ENCODE data around the gene PRTFDC1.

DNA sequence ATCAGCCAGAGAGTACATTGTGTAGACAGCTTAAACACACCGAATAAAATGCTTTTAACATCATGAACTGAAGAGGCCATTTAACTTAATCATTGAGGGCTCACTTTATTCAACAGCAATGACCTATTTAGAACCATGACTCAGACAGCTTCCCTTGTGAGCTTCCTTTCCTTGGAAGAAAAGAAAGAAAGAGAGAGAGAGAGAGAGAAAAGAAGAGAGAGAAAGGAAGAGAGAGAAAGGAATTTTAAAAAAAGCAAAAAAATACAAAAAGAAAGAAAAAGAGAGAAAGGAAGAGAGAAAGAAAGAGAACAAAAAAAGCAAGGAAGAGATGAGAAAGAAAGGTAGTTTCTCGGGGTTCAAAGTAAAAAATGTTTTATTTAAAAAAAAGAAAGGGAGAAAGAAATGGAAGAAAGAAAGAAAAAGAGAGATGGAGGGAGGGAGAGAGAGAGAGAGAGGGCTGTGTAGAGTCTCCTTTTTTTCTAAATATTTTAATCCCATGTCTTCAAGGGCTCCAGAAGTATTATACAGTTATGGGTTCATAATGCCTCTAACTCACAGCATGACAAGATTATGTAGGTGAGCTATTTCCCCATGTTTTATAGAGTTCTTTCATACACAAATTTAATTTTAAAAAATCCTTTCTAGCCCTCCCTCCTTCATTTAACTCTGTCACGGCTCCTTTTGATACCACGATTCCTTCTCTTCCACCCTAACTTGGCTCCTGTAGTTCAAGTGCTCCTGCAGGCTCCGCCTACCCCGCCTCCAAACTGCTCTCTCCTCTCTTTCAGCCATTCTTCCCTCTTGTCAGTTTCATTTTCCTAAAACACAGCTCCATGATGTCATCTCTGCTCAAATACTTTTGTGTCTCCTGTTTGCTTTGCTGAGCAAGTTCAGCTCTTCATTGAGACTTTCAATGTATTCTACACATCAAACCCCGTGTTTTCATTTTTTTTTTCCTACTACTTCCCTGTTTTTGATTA lies 85.5 kb downstream of the PRTFDC1 start:
- no peak for TF ChIP-seq POLR2A (IDR thresholded peaks at IDR 0.05)
- TF ChIP-seq, protein P1, sequence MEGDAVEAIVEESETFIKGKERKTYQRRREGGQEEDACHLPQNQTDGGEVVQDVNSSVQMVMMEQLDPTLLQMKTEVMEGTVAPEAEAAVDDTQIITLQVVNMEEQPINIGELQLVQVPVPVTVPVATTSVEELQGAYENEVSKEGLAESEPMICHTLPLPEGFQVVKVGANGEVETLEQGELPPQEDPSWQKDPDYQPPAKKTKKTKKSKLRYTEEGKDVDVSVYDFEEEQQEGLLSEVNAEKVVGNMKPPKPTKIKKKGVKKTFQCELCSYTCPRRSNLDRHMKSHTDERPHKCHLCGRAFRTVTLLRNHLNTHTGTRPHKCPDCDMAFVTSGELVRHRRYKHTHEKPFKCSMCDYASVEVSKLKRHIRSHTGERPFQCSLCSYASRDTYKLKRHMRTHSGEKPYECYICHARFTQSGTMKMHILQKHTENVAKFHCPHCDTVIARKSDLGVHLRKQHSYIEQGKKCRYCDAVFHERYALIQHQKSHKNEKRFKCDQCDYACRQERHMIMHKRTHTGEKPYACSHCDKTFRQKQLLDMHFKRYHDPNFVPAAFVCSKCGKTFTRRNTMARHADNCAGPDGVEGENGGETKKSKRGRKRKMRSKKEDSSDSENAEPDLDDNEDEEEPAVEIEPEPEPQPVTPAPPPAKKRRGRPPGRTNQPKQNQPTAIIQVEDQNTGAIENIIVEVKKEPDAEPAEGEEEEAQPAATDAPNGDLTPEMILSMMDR (IDR thresholded peaks at IDR 0.05): no peak
- TF ChIP-seq POLR2AphosphoS5 (IDR thresholded peaks at IDR 0.05; ENCODE audit: insufficient read depth in 1 of 2, low read depth in 1 of 2): no peak
